Activated naive CD8-positive, alpha-beta T cell treated with anti-CD3 and anti-CD28 coated beads, Interleukin-2, amount 10 ng/mL, durations not matched to agents 7 days and 5 days (primary cell): ENCODE measurements around the gene PLEKHA4. TPM values are rescaled to one million over a fixed set of nuclear protein-coding genes. Genes with fewer than 3 reads are reported as not detected.

Experiments used
- ATAC-seq: fragments of 150-1000 bp; cut with Tn5 transposase; one replicate; pipeline ENCODE4 v1.10.0; 2021; ENCODE audit warnings: low read depth, moderate library complexity
- POLR2A ChIA-PET: fragments of 350-600 bp; sonication (Branson Sonifier 250); formaldehyde crosslinking; loops from one replicate; lab custom pipeline; 2021; ENCODE audit warnings: antibody characterized with exemption; lab: Charles Lee
- DNase-seq: peaks from one replicate; pipeline ENCODE4 v3.0.0; 2021
- H3K27ac Mint-ChIP-seq: one replicate; pipeline ENCODE4 v1.8.0; 2022; ENCODE audit warnings: mild to moderate bottlenecking, mixed read lengths
- H3K27me3 Mint-ChIP-seq: one replicate; pipeline ENCODE4 v1.8.0; 2022; ENCODE audit warnings: mild to moderate bottlenecking, moderate library complexity, mixed read lengths
- H3K36me3 Mint-ChIP-seq: one replicate; pipeline ENCODE4 v1.8.0; 2021; ENCODE audit warnings: mild to moderate bottlenecking, mixed read lengths
- H3K4me1 Mint-ChIP-seq: one replicate; pipeline ENCODE4 v1.8.0; 2021; ENCODE audit warnings: mixed read lengths
- H3K4me3 Mint-ChIP-seq: one replicate; pipeline ENCODE4 v1.8.0; 2022; ENCODE audit warnings: mild to moderate bottlenecking, moderate library complexity, mixed read lengths
- H3K9me3 Mint-ChIP-seq: one replicate; pipeline ENCODE4 v1.8.0; 2021; ENCODE audit warnings: mixed read lengths
- total RNA-seq, 2 experiments: library from RNA; stranded (reverse); gene quantifications; one replicate each; pipeline ENCODE4 v1.2.3, GENCODE V29; 2021

Gene PLEKHA4
- total RNA-seq, 2 experiments from 2014 or later, result 4.0 to 7.0 TPM

DNA sequence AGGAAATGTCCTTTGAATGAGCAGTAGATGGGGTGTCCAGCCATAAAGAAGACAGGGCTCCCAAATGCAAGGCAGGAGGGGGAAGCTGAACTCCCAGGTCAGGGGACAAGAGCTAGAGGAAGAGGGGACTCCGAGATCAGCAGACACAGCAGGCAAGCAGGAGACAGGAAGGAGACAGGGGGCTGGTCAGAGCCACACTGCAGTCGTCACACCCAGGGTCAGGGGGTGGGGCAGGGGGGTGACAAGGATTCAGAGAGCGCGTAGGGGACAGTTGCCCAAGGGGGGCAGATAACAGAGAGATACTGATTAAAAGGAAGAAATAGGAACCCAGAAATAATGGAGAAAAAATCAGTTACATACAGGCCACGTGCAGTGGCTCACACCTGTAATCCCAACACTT, 35.4 kb downstream of the PLEKHA4 start:
- peaks cover 1% of the 10 kb centered on the region for H3K27me3 Mint-ChIP-seq
- no peak for ATAC-seq
- no peak overlapping the region for H3K4me3 Mint-ChIP-seq
- POLR2A ChIA-PET, result interaction anchor here (1.5 kb wide), 1 partner anchor 38 kb away, joined by 5 read pairs; no protein-coding TSS in a partner anchor
- H3K4me1 Mint-ChIP-seq, result peaks cover 15% of the 10 kb centered on the region
- H3K9me3 Mint-ChIP-seq, result no peaks in the 10 kb centered on the region
- no peaks in the 10 kb centered on the region for H3K36me3 Mint-ChIP-seq
- no peak for DNase-seq
- no peak overlapping the region for H3K27ac Mint-ChIP-seq

DNA sequence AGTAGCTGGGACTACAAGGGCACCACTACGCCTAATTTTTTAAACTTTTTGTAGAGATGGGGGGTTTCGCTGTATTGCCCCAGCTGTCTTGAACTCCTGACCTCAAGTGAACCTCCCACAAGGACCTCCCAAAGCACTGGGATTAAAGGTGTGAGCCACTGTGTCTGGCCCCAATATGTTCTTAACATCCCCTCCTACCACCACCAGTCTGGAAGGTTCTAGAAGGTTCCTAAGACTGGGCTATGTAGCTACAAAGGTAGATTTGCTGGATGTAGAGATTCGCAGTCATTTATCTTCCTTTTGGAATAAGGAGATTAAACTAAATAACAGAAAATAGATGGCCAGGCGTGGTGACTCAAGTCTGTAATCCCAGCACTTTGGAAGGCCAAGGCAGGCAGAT, 37.5 kb downstream of the PLEKHA4 start:
- Mint-ChIP-seq H3K9me3 (no peaks in the 10 kb centered on the region), H3K27me3 (peaks cover 1% of the 10 kb centered on the region), H3K4me3 (no peak overlapping the region), H3K27ac (no peak overlapping the region), H3K36me3 (no peaks in the 10 kb centered on the region), H3K4me1 (peaks cover 6% of the 10 kb centered on the region)
- DNase-seq (no peak), ATAC-seq (no peak)
- POLR2A ChIA-PET, result interaction anchor here (1.1 kb wide), 1 partner anchor 24 kb away, joined by 3 read pairs; no protein-coding TSS in a partner anchor

DNA sequence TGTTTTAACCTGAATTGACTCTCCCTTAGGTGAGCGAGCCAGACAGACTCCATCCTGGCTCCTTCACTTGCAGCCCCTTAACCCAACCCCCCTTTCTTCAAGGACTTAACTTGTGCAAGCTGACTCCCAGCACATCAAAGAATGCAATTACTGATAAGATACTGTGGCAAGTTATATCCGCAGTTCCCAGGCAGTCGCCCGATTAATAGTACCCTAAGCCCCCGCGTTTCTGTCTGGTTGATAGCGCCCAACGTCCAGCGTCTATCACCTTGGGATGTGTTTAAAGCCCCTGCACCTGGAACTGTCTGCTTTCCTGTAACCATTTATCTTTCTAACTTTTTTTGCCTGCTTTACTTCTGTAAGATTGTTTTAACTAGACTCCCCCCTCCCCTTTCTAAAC, 38.3 kb downstream of the PLEKHA4 start:
- peaks cover 1% of the 10 kb centered on the region for H3K27me3 Mint-ChIP-seq
- no peaks in the 10 kb centered on the region for H3K9me3 Mint-ChIP-seq

DNA sequence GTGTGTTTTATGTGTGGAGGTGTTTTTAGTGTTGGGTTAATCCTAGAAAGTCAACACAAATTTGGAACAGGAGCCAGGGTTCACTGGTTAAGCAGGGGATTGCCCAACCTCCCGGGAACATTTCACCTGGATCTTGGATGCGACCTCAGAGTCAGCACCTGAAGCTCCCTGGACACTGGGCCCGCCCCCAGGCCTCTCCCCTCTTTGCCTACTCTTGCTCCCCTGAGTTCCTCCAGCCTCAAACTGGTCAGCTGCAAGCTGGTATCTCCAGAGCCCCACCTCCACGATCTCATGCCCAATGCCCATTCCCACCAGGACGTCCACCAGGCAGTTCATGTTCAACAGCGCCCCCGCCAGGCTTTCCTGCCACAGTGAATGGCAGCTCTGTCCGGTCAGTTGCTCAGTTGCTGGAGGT, 41.8 kb downstream of the PLEKHA4 start:
- no peak overlapping the region for H3K27ac Mint-ChIP-seq
- POLR2A ChIA-PET, result no interaction called here
- H3K4me1 Mint-ChIP-seq, result no peaks in the 10 kb centered on the region
- H3K4me3 Mint-ChIP-seq, result no peak overlapping the region
- no peak for ATAC-seq
- no peaks in the 10 kb centered on the region for H3K27me3 Mint-ChIP-seq
- no peaks in the 10 kb centered on the region for H3K36me3 Mint-ChIP-seq
- no peaks in the 10 kb centered on the region for H3K9me3 Mint-ChIP-seq
- DNase-seq, result no peak

More for the DNA sequence above, 38.3 kb downstream of the PLEKHA4 start:
- ATAC-seq (no peak), DNase-seq (no peak)
- Mint-ChIP-seq H3K4me1 (no peaks in the 10 kb centered on the region), H3K36me3 (no peaks in the 10 kb centered on the region), H3K27ac (no peak overlapping the region), H3K4me3 (no peak overlapping the region)
- POLR2A ChIA-PET, result interaction anchor here (0.6 kb wide), 1 partner anchor 156 kb away, joined by 3 read pairs; no protein-coding TSS in a partner anchor

DNA sequence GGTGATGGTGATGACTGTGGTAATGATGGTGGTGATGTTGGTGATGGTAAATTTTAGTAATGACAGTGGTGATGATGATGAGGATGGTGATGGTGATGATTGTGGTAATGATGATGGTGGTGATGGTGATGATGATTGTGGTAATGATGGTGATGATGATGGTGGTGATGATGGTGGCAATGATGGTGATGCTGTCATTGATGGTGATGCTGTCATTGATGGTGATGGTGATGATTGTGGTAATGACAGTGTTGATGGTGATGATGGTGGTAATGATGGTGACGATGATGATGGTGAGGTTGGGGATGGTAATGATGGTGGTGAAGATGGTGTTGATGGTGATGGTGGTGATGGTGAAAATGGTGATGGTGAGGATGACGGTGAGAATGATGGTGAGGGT, 45.9 kb downstream of the PLEKHA4 start:
- ATAC-seq, result no peak
- H3K27me3 Mint-ChIP-seq, result no peaks in the 10 kb centered on the region
- no peak overlapping the region for H3K27ac Mint-ChIP-seq
- POLR2A ChIA-PET, result no interaction called here
- no peak for DNase-seq
- no peaks in the 10 kb centered on the region for H3K9me3 Mint-ChIP-seq
- no peaks in the 10 kb centered on the region for H3K4me1 Mint-ChIP-seq
- no peak overlapping the region for H3K4me3 Mint-ChIP-seq
- H3K36me3 Mint-ChIP-seq, result no peaks in the 10 kb centered on the region

DNA sequence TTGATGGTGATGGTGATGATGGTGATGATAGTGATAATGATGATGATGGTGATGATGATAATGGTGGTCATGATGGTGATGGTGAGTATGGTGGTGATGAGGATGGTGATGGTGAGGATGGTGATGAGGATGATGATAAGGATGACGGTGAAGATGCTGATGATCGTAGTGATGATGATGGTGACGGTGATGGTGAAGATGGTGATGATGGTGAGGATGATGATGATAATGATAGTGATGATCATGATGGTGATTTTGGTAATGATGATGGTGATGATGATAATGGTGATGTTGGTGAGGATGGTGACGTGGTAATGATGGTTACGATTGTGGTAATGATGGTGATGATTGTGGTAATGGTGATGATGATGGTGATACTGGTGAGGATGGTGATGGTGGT, 46.8 kb downstream of the PLEKHA4 start:
- no peak for ATAC-seq
- Mint-ChIP-seq H3K27ac (no peak overlapping the region), H3K4me3 (no peak overlapping the region), H3K9me3 (no peaks in the 10 kb centered on the region), H3K4me1 (no peaks in the 10 kb centered on the region), H3K36me3 (no peaks in the 10 kb centered on the region), H3K27me3 (no peaks in the 10 kb centered on the region)
- POLR2A ChIA-PET, result no interaction called here
- DNase-seq, result no peak

DNA sequence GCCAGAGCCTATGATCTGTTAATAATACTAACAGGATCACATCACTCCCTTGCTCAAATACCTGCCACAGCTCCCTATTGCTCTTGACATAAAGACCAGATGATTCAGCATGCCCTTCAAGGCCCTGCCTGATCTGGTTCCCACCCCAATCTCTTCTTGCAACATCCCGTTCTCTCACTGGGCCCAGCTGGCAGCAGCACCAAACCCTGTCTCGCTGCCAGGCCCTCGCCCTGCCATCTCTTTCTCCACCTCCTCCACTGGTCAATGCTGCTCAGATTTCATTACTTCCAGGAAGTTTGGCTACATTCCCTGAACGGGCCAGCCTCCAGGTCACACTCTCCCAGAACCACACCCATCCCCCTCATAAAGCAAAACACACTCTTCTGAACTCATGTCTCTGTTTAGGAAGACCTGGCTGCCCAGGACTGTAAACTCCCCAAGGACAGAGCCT, 49.0 kb downstream of the PLEKHA4 start:
- peaks cover 5% of the 10 kb centered on the region for H3K4me1 Mint-ChIP-seq
- no peaks in the 10 kb centered on the region for H3K36me3 Mint-ChIP-seq
- POLR2A ChIA-PET, result no interaction called here
- H3K9me3 Mint-ChIP-seq, result no peaks in the 10 kb centered on the region
- H3K4me3 Mint-ChIP-seq, result no peak overlapping the region
- DNase-seq (no peak), ATAC-seq (no peak)
- H3K27me3 Mint-ChIP-seq, result no peaks in the 10 kb centered on the region
- H3K27ac Mint-ChIP-seq, result no peak overlapping the region

DNA sequence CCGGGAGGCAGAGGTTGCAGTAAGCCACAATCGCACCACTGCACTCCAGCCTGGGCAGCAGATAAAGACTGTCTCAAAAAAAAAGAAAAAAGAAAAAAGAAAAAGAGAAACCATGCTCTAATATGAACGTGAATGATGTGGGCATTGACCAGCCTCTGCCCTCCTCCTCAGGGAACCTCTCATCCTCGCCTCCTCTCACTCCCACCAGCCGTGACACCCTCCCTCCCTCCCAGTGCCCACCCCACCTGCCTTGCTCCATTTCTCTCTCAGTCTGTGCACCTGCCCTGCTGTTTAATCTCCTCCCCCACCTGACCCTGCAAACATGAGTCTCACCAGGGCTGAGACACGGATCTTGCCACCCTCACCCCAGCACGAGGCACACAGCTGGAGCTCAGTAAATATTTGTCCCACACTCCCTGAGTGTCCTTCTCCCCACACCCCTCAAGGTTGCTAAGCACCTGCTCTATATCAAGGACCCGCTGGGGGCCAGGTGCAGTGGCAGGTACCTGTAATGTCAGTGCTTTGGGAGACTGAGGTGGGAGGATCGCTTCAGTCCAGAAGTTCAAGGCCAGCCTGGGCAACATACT, 50.1 kb downstream of the PLEKHA4 start:
- Mint-ChIP-seq H3K27me3 (no peaks in the 10 kb centered on the region), H3K4me1 (peaks cover 5% of the 10 kb centered on the region), H3K36me3 (no peaks in the 10 kb centered on the region), H3K9me3 (no peaks in the 10 kb centered on the region), H3K27ac (no peak overlapping the region), H3K4me3 (no peak overlapping the region)
- DNase-seq (no peak), ATAC-seq (no peak)
- POLR2A ChIA-PET, result interaction anchor here (0.6 kb wide), 1 partner anchor 30 kb away, joined by 3 read pairs; no protein-coding TSS in a partner anchor

DNA sequence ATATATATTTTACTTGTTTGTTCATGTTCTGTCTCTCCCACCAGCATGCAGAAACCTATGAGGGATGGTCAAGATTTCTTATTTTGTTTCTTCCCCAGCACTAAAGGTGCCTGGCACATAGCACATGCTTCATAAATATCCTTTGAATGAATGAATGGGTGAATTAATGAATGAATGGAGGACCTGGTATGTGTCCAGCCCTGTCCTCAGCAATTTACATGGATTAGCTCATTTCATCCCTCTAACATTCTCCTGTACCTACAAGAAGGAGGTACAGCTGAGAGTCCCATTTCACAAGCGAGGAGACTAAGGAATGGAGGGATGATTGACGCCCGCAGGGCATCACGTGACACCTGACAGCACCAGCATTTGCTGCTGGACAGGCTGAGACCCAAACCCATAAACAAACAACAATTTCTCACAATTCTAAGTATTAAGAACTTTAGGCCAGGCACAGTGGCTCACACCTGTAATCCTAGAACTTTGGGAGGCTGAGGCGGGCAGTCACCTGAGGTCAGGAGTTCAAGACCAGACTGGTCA, 50.8 kb downstream of the PLEKHA4 start:
- Mint-ChIP-seq H3K4me1 (peaks cover 5% of the 10 kb centered on the region), H3K9me3 (no peaks in the 10 kb centered on the region), H3K36me3 (no peaks in the 10 kb centered on the region), H3K27ac (no peak overlapping the region), H3K4me3 (no peak overlapping the region), H3K27me3 (no peaks in the 10 kb centered on the region)
- DNase-seq (no peak), ATAC-seq (no peak)
- POLR2A ChIA-PET, result interaction anchor here (0.6 kb wide), 1 partner anchor 30 kb away, joined by 3 read pairs; no protein-coding TSS in a partner anchor

DNA sequence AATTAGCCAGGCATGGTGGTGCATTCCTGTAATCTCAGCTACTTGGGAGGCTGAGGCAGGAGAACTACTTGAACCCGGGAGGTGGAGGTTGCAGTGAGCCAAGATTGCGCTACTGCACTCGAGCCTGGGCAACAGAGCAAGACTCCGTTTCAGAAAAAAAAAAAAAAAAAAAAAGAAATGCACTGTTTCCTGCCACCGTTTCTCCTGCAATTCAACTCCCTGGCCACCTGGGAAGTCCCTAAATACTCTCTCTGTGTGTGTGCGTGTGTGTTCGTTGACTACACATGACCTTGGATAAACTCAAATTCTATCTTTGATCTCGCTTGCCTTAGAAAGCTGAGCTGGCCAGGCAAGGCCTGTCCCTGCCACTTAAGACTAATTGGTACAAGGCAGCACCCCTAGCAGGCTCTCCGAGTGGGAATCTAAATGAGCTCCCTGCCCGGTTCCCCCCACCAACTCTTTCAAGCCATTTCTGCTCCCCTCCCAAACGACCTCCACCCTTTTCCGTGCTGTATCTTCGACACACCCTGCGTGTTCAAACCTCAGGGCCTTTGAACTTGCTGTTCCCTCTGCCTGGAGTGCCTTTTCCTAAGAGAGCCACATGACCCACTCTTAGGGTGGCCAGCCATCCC, 52.4 kb downstream of the PLEKHA4 start:
- Mint-ChIP-seq H3K27me3 (no peaks in the 10 kb centered on the region), H3K4me1 (peaks cover 6% of the 10 kb centered on the region), H3K9me3 (no peaks in the 10 kb centered on the region), H3K36me3 (no peaks in the 10 kb centered on the region), H3K27ac (peak overlapping the region; percentile 36), H3K4me3 (no peak overlapping the region)
- no peak for DNase-seq
- ATAC-seq, result no peak
- POLR2A ChIA-PET, result no interaction called here

DNA sequence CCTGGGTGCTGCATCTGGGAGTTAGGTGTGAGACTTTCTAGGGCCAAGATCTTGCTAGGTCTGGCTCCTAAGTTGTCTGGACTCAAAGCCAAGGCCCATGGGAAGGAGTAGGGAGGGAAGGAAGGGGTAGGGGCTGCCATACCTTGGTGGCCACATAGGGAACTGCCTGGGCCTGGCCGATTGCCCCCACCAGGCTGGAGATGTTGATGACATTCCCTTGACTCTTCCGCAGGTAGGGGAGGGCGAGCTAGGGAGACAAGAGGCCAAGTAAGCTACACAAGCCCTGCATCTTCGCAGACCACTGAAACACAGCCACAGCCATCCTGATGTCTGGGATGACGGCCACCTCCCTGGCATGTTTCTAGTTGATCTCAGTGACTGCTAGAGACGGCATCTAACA, 53.5 kb downstream of the PLEKHA4 start:
- Mint-ChIP-seq H3K36me3 (no peaks in the 10 kb centered on the region), H3K4me3 (no peak overlapping the region), H3K27me3 (no peaks in the 10 kb centered on the region), H3K4me1 (peaks cover 14% of the 10 kb centered on the region), H3K27ac (no peak overlapping the region), H3K9me3 (no peaks in the 10 kb centered on the region)
- ATAC-seq (no peak), DNase-seq (no peak)
- POLR2A ChIA-PET, result no interaction called here

DNA sequence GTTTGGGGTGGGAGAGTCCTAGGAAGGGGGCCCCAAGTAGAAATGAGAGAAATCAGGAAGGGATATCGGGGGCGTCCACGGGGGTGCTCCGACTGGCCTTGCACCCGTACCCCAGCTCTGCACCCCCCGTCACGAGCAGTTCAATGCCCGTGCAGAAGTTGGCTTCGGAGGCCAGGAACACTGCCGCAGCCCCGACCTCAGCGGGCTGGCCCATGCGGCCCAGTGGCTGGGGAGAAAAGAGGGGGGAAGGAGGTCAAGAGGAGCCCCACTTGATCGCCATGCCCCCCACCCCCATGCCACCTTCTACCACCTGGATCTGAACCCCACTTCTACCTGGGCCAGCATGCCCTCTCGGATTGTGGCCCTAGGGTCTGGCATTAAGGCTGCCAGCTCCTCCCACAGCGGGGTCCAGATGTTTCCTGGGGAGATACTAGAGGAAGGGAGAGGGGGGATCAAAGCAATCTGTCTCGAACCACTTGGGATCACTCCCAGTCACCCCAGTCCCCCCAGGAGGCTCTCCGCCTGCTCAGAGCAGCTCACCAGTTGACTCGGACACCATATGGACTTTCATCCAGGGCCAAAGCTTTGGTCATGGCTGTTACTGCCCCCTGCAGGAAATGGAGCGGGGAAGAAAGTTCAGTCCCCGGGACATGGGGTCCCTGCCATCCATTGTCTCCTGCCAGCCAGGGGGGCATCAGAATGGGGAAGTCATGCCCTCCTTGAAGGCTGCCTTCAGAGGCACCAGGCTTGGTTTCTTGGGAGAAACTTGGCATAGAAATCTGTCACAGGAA, 55.1 kb downstream of the PLEKHA4 start:
- H3K4me1 Mint-ChIP-seq, result peaks cover 23% of the 10 kb centered on the region
- H3K4me3 Mint-ChIP-seq, result no peak overlapping the region
- DNase-seq (no peak), ATAC-seq (no peak)
- H3K27ac Mint-ChIP-seq, result no peak overlapping the region
- H3K36me3 Mint-ChIP-seq, result no peaks in the 10 kb centered on the region
- POLR2A ChIA-PET, result interaction anchor here (0.6 kb wide), 1 partner anchor 21 kb away, joined by 3 read pairs; no protein-coding TSS in a partner anchor
- H3K9me3 Mint-ChIP-seq, result no peaks in the 10 kb centered on the region
- H3K27me3 Mint-ChIP-seq, result no peaks in the 10 kb centered on the region
